Stomach (tissue), 9 donors: ENCODE results near the gene PRKAR2B. TPM values are rescaled to one million over a fixed set of nuclear protein-coding genes. Genes with fewer than 3 reads are reported as not detected.

Experiments
- DNase-seq, 2 donors: peaks; one replicate each; pipeline versions ENCODE4 v3.0.0 to v3.0.0-alpha.2; 2013 to 2019
- H3K27ac ChIP-seq, 5 donors: fragments of 200-600 bp in 4 of 5; sonication (generic) in 4 of 5; one replicate each; pipeline ENCODE4 v1.5.1; 2013 to 2019; ENCODE audit warnings: mild to moderate bottlenecking in 1 of 5, moderate library complexity in 1 of 5
- H3K27me3 ChIP-seq, 3 donors: fragments of 200-600 bp; sonication (generic); one replicate each; pipeline ENCODE4 v1.5.1; 2017 to 2019; ENCODE audit warnings: mixed run types in 1 of 3
- H3K36me3 ChIP-seq, 4 donors: fragments of 200-600 bp; sonication (generic); 1 replicate in 3 of 4; 2 replicates in 1 of 4; pipeline ENCODE4 v1.5.1; 2016 to 2019
- H3K4me1 ChIP-seq, 4 donors: fragments of 200-600 bp; sonication (generic); one replicate each; pipeline ENCODE4 v1.5.1; 2016 to 2019
- H3K4me3 ChIP-seq, 4 donors: fragments of 200-600 bp; sonication (generic) in 3 of 4; one replicate each; pipeline ENCODE4 v1.5.1; 2016 to 2019; ENCODE audit warnings: mild to moderate bottlenecking in 1 of 4
- H3K9me3 ChIP-seq, 4 donors: fragments of 200-600 bp; sonication (generic); one replicate each; pipeline ENCODE4 v1.5.1; 2016 to 2019
- CTCF ChIP-seq, 7 experiments: fragments of 450-650 bp in 4 of 7; fragments of 200-600 bp in 3 of 7; sonication (generic) in 3 of 7; IDR thresholded peaks; one replicate each; pipeline ENCODE4 v1.5.1; 2016 to 2019; ENCODE audit warnings: antibody characterized with exemption in 7 of 7, control low read depth in 2 of 7, mild to moderate bottlenecking in 1 of 7
- EP300 ChIP-seq: sonication (generic); formaldehyde crosslinking; IDR thresholded peaks from one replicate; pipeline ENCODE4 v1.6.1; 2017; ENCODE audit warnings: antibody characterized with exemption
- POLR2A ChIP-seq, 4 donors: fragments of 450-650 bp; IDR thresholded peaks; one replicate each; pipeline ENCODE4 v1.6.1; 2016; ENCODE audit warnings: antibody characterized with exemption in 4 of 4, control low read depth in 2 of 4, mild to moderate bottlenecking in 1 of 4, moderate library complexity in 1 of 4
- POLR2AphosphoS5 ChIP-seq, 3 donors: sonication (generic); formaldehyde crosslinking; IDR thresholded peaks; one replicate each; pipeline ENCODE4 v1.6.1; 2016; ENCODE audit warnings: antibody characterized with exemption in 3 of 3
- WGBS, 5 donors: extraction: QIAGEN DNeasy Blood & Tissue Kit in 3 of 5; methylation state at CpG; one replicate each; pipeline versions ENCODE4 v1.1.5 to v1.1.7; 2013 to 2018; 5-methylcytosine and 5-hydroxymethylcytosine counted together
- intact Hi-C: fragments of 100-400 bp; cut with DNase I; formaldehyde crosslinking; loops from one replicate; pipeline ENCODE4 v1.15.1; 2023; ENCODE audit warnings: low total_unique reads
- polyA plus RNA-seq, 3 donors: library from polyadenylated mRNA; stranded (reverse); fragments of 200-250 nt; gene quantifications; one replicate each; pipeline ENCODE4 v1.2.3, GENCODE V29; 2013
- total RNA-seq, 5 donors: library from RNA; depleted of rRNA; stranded (reverse); fragments of >200 nt; gene quantifications; one replicate each; pipeline versions ENCODE4 v1.1.0 to v1.2.3, GENCODE V29; 2014 to 2016
- donor health status: healthy with polysubstance abuse.
- donor health status: Bipolar disorder and iron deficiency.
- donor health status: healthy.

Gene PRKAR2B
- total and polyA plus RNA-seq, 8 donors, result 4.7 to 39.6 (median 15.2) TPM

GRCh38 chr7:107194052-107194451 is 149.5 kb downstream of the PRKAR2B start:
- Histone ChIP-seq H3K27me3 (no peaks in the 10 kb centered on the region), H3K9me3 (no peaks in the 10 kb centered on the region), H3K4me3 (no peak overlapping the region), H3K4me1 (peaks cover 0 to 42% (median 18%) of the 10 kb centered on the region in 4 donors), H3K36me3 (peaks cover 41 to 98% (median 93%) of the 10 kb centered on the region in 4 donors), H3K27ac (peak overlapping the region in 2 of 5 donors; percentile 0 to 34)
- TF ChIP-seq POLR2AphosphoS5 (IDR thresholded peaks at IDR 0.05) (no peak), POLR2A (IDR thresholded peaks at IDR 0.05) (no peak)
- intact Hi-C loops, result no loop called here
- 39 to 83% (median 65%) methylated on average over 1 of the region's 1 CpG for whole genome bisulfite sequencing, 5 donors
- no peak for DNase-seq

- H3K4me1 ChIP-seq, result peaks cover 8 to 60% (median 34%) of the 10 kb centered on the region in 4 donors
- TF ChIP-seq EP300 (no peak), CTCF (IDR thresholded peaks at IDR 0.05) (no peak), POLR2AphosphoS5 (IDR thresholded peaks at IDR 0.05) (no peak), POLR2A (IDR thresholded peaks at IDR 0.05) (no peak)
- H3K4me3 ChIP-seq, result no peak overlapping the region
- no peaks in the 10 kb centered on the region for H3K9me3 ChIP-seq
- no peak overlapping the region for H3K27ac ChIP-seq
- no peaks in the 10 kb centered on the region for H3K27me3 ChIP-seq
- DNase-seq, result no peak
- 85 to 93% (median 90%) methylated on average over 10 of the region's 10 CpGs for WGBS, 5 donors
- H3K36me3 ChIP-seq, result peaks cover 41 to 98% (median 93%) of the 10 kb centered on the region in 4 donors
- intact Hi-C loops, result no loop called here
Observed at GRCh38 chr7:107196834-107197610, 152.5 kb downstream of the PRKAR2B start.

DNA sequence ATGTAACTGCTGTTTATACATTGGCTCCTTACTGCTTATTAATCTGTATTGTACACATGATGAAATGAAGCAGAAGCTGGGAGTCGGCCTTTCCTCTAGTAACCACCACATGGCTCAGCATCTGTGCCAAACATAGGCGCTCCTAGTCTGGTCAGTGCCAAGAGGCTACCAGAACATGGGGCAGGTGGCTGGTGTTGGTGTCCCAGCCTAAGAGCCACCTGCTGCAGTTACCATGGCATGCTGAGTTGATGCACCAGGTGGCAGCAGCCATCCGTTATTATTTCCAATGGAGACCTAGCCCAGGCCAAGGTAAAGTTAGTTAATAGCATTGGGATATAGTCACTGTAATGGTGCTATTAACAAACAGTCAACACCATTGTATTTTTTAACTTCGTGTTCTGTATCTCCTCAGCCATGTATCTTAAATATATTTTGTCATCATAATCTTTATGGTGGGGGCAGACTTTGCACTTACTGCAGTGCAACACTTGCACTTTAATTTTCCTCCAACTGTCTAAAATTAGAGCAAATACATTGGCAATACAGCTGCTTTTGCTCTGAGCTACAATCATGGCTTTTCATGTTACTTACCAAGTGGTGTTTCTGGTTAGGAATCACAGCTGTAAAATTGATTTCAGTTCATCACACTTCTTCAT is 157.4 kb downstream of the PRKAR2B start:
- Histone ChIP-seq H3K36me3 (peaks cover 38 to 100% (median 99%) of the 10 kb centered on the region in 4 donors), H3K9me3 (no peaks in the 10 kb centered on the region), H3K27ac (no peak overlapping the region), H3K4me1 (peaks cover 8 to 36% (median 17%) of the 10 kb centered on the region in 4 donors), H3K4me3 (no peak overlapping the region), H3K27me3 (no peaks in the 10 kb centered on the region)
- intact Hi-C loops, result no loop called here
- TF ChIP-seq EP300 (no peak), CTCF (IDR thresholded peaks at IDR 0.05) (peak in 3 of 7 experiments; percentile 20 to 48 (median 31))
- peak; percentile 58 to 72 for DNase-seq
- whole genome bisulfite sequencing, 5 donors, result 36 to 62% (median 50%) methylated on average over 4 of the region's 4 CpGs

GRCh38 chr7:107203607-107204006 is 159.1 kb downstream of the PRKAR2B start:
- DNase-seq, result no peak
- TF ChIP-seq POLR2AphosphoS5 (IDR thresholded peaks at IDR 0.05), result no peak
- no peak for TF ChIP-seq POLR2A (IDR thresholded peaks at IDR 0.05)
- TF ChIP-seq CTCF (IDR thresholded peaks at IDR 0.05), result no peak
- no peak for TF ChIP-seq EP300
- Histone ChIP-seq H3K27me3 (no peaks in the 10 kb centered on the region), H3K27ac (no peak overlapping the region), H3K4me3 (no peak overlapping the region), H3K4me1 (peaks cover 8 to 39% (median 26%) of the 10 kb centered on the region in 4 donors), H3K9me3 (no peaks in the 10 kb centered on the region), H3K36me3 (peaks cover 32 to 98% (median 93%) of the 10 kb centered on the region in 4 donors)
- WGBS, 5 donors, result 84 to 93% (median 93%) methylated on average over 7 of the region's 7 CpGs
- intact Hi-C loops, result no loop called here
